Keratinocyte (primary cell): Measurements from ENCODE around the gene NME7. TPM values are rescaled to one million over a fixed set of nuclear protein-coding genes. Genes with fewer than 3 reads are reported as not detected.

Source experiments
- DNase-seq: peaks from one replicate; pipeline ENCODE4 v3.0.0-alpha.2; 2011; ENCODE audit warnings: low read depth, missing footprints, low spot score
- FAIRE-seq: peaks from 2 replicates; lab custom pipeline; 2011; peaks lifted over from hg19 to GRCh38; lab: Jason Lieb, UNC
- H2AFZ ChIP-seq: 2 replicates; pipeline ENCODE4 v1.6.0; 2012; ENCODE audit warnings: low read length, control low read depth, inconsistent platforms; ENCODE audit not compliant: control insufficient read depth
- H3K27ac ChIP-seq: 2 replicates; pipeline ENCODE4 v1.5.1; 2011; ENCODE audit warnings: low read length; ENCODE audit not compliant: control insufficient read depth, insufficient read depth
- H3K27me3 ChIP-seq: 3 replicates; pipeline ENCODE4 v1.6.0; 2011; ENCODE audit warnings: low read length; ENCODE audit not compliant: control insufficient read depth, insufficient read depth; ENCODE audit errors: extremely low read depth
- H3K36me3 ChIP-seq, 2 experiments: 2 replicates in 1 of 2; 3 replicates in 1 of 2; pipeline ENCODE4 v1.5.1; 2011; ENCODE audit warnings: low read length in 2 of 2, mild to moderate bottlenecking in 1 of 2; ENCODE audit not compliant: control insufficient read depth in 2 of 2, insufficient read depth in 2 of 2; ENCODE audit errors: extremely low read depth in 1 of 2
- H3K4me1 ChIP-seq: 3 replicates; pipeline ENCODE4 v1.5.1; 2011; ENCODE audit warnings: low read length; ENCODE audit not compliant: control insufficient read depth, insufficient read depth; ENCODE audit errors: extremely low read depth
- H3K4me2 ChIP-seq: 3 replicates; pipeline ENCODE4 v1.6.0; 2011; ENCODE audit warnings: low read depth, low read length; ENCODE audit not compliant: control insufficient read depth, insufficient read depth; ENCODE audit errors: extremely low read depth
- H3K4me3 ChIP-seq, 3 experiments: fragments of 200-600 bp in 1 of 3; sonication (generic) in 1 of 3; 2 replicates in 2 of 3; 3 replicates in 1 of 3; pipeline ENCODE4 v1.5.1; 2011 to 2016; ENCODE audit warnings: low read length in 3 of 3, mild to moderate bottlenecking in 3 of 3, control low read depth in 2 of 3, inconsistent platforms in 1 of 3, low read depth in 1 of 3, mixed read lengths in 1 of 3, mixed run types in 1 of 3, moderate library complexity in 1 of 3; ENCODE audit not compliant: control insufficient read depth in 2 of 3, insufficient read depth in 2 of 3; ENCODE audit errors: extremely low read depth in 1 of 3
- H3K79me2 ChIP-seq: 2 replicates; pipeline ENCODE4 v1.6.0; 2012; ENCODE audit warnings: low read length; ENCODE audit not compliant: control insufficient read depth, insufficient read depth
- H3K9ac ChIP-seq: 3 replicates; pipeline ENCODE4 v1.6.0; 2011; ENCODE audit warnings: low read length; ENCODE audit not compliant: control insufficient read depth, insufficient read depth; ENCODE audit errors: extremely low read depth
- H3K9me1 ChIP-seq: 3 replicates; pipeline ENCODE4 v1.6.0; 2011; ENCODE audit warnings: low read length; ENCODE audit not compliant: control insufficient read depth, insufficient read depth; ENCODE audit errors: extremely low read depth
- H3K9me3 ChIP-seq: 2 replicates; pipeline ENCODE4 v1.5.1; 2012; ENCODE audit warnings: low read depth, low read length; ENCODE audit not compliant: control insufficient read depth
- H4K20me1 ChIP-seq: 3 replicates; pipeline ENCODE4 v1.6.0; 2011; ENCODE audit warnings: low read length; ENCODE audit not compliant: control insufficient read depth, insufficient read depth; ENCODE audit errors: extremely low read depth
- EZH2 ChIP-seq: IDR thresholded peaks from one replicate; pipeline ENCODE4 v1.6.1; 2012; ENCODE audit warnings: inconsistent platforms, mild to moderate bottlenecking, low read length, moderate library complexity
- dilution Hi-C: fragments of 300-500 bp; cut with MboI; formaldehyde crosslinking; loops from one replicate; pipeline ENCODE4 v1.7.0; 2020; ENCODE audit warnings: low sequenced_read_pairs; ENCODE audit not compliant: extremely low pct_ligation_motif_present
- polyA plus RNA-seq, 5 experiments: library from polyadenylated mRNA; depleted of rRNA in 3 of 5; stranded (reverse) in 3 of 5; stranded (forward) in 1 of 5; unstranded in 1 of 5; fragments of >200 nt; gene quantifications; 1 replicate in 1 of 5; 2 replicates in 3 of 5; 3 replicates in 1 of 5; pipeline versions ENCODE4 v1.2.1 to v1.2.3, GENCODE V29; 2011 to 2012; ENCODE audit warnings: missing spikeins in 2 of 5, low read depth in 1 of 5, low replicate concordance in 1 of 5
- TF ChIP-seq, protein P1 (sequence below), 3 experiments: IDR thresholded peaks in 1 of 3; conservative IDR thresholded peaks in 1 of 3; optimal IDR thresholded peaks in 1 of 3; 2 replicates in 2 of 3; 3 replicates in 1 of 3; pipeline versions ENCODE3 to v1.5.1; 2011; ENCODE audit warnings: low read length in 3 of 3, mild to moderate bottlenecking in 3 of 3, moderate library complexity in 2 of 3, control low read depth in 1 of 3, inconsistent platforms in 1 of 3; ENCODE audit not compliant: insufficient read depth in 2 of 3; ENCODE audit errors: extremely low read depth in 1 of 3

Gene NME7
- polyA plus RNA-seq, 1 donor (not counting 4 experiments of a cell fraction or from before 2014, with no cell fraction given) = 52.9 TPM

DNA sequence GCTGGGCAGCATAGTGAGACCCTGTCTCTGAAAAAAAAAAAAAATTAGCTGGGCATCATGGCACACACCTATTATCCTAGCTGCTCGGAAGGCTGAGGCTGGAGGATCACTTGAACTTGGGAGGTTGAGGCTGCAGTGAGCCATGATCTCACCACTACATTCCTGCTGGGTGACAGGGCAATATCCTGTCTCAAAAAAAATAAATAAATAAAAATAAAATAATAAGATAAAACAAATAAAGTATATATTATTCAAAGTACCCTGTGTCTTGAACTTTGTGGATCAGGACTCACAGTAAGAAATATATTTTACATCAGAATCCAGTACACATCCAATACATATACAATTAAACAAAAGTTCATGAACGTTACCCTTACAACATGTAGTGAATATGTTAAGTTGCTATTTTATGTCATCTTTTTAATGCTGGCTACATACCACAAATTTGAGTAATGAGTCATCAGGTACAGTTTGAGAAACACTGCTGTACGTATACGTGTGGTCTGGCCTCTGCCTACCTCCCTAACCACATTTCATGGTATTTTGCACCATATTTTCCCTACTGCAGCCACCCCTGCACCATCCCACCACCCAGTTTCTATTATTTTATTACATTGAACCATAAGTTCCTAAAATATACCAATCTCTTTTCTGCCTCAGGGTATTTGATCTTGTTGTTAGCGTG lies 4.4 kb downstream of the NME7 start:
- peak overlapping the region; percentile 87 for H3K27ac ChIP-seq
- DNase-seq = peak; percentile 77
- dilution Hi-C loops = no loop called here
- peak; percentile 94 for FAIRE-seq
- H3K9me3 ChIP-seq = no peaks in the 10 kb centered on the region
- peaks cover 35% of the 10 kb centered on the region for H3K4me1 ChIP-seq
- H4K20me1 ChIP-seq = no peaks in the 10 kb centered on the region
- H3K4me3 ChIP-seq = peak overlapping the region in 1 of 3 experiments; percentile 5
- TF ChIP-seq EZH2 = no peak
- TF ChIP-seq, protein P1, sequence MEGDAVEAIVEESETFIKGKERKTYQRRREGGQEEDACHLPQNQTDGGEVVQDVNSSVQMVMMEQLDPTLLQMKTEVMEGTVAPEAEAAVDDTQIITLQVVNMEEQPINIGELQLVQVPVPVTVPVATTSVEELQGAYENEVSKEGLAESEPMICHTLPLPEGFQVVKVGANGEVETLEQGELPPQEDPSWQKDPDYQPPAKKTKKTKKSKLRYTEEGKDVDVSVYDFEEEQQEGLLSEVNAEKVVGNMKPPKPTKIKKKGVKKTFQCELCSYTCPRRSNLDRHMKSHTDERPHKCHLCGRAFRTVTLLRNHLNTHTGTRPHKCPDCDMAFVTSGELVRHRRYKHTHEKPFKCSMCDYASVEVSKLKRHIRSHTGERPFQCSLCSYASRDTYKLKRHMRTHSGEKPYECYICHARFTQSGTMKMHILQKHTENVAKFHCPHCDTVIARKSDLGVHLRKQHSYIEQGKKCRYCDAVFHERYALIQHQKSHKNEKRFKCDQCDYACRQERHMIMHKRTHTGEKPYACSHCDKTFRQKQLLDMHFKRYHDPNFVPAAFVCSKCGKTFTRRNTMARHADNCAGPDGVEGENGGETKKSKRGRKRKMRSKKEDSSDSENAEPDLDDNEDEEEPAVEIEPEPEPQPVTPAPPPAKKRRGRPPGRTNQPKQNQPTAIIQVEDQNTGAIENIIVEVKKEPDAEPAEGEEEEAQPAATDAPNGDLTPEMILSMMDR (optimal IDR thresholded peaks at IDR 0.05 in 1 of 3, IDR thresholded peaks at IDR 0.05 in 1 of 3, conservative IDR thresholded peaks at IDR 0.05 in 1 of 3; ENCODE audit: extremely low read depth in 1 of 3, insufficient read depth in 2 of 3, low read length in 3 of 3) = no peak
- H3K36me3 ChIP-seq = peaks cover 0 to 8% of the 10 kb centered on the region in 2 experiments
- H3K27me3 ChIP-seq = no peaks in the 10 kb centered on the region
- H3K4me2 ChIP-seq = peak overlapping the region; percentile 79
- peak overlapping the region; percentile 39 for H3K9ac ChIP-seq
- peaks cover 41% of the 10 kb centered on the region for H3K79me2 ChIP-seq
- H2AFZ ChIP-seq = peak overlapping the region; percentile 29
- no peaks in the 10 kb centered on the region for H3K9me1 ChIP-seq

DNA sequence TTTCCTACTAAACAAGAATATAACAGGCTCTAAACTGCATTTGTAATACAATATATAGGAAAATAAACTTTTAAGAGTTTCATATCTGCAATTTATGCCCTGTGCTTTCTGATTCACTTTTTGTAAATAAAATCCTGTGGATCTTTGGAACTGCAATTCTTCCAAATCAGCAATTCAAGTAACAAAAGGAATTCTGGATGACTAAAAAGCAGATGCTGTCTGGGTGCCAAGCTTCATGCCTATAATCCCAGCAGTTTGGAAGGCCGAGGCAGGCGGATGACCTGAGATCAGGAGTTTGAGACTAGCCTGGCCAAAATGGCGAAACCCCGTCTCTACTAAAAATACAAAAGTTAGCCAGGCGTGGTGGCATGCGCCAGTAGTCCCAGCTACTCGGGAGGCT lies 6.3 kb downstream of the NME7 start:
- no peaks in the 10 kb centered on the region for H3K9me3 ChIP-seq
- no peak overlapping the region for H3K9ac ChIP-seq
- no peak overlapping the region for H2AFZ ChIP-seq
- H3K4me1 ChIP-seq = peaks cover 35% of the 10 kb centered on the region
- H3K79me2 ChIP-seq = peaks cover 31% of the 10 kb centered on the region
- no peak overlapping the region for H3K4me3 ChIP-seq
- peaks cover 0 to 8% of the 10 kb centered on the region in 2 experiments for H3K36me3 ChIP-seq
- no peak for FAIRE-seq
- no peak overlapping the region for H3K27ac ChIP-seq
- no peak for TF ChIP-seq EZH2
- TF ChIP-seq, protein P1 (optimal IDR thresholded peaks at IDR 0.05 in 1 of 3, IDR thresholded peaks at IDR 0.05 in 1 of 3, conservative IDR thresholded peaks at IDR 0.05 in 1 of 3; ENCODE audit: extremely low read depth in 1 of 3, insufficient read depth in 2 of 3, low read length in 3 of 3) = no peak
- no peak overlapping the region for H3K4me2 ChIP-seq
- H3K27me3 ChIP-seq = no peaks in the 10 kb centered on the region
- dilution Hi-C loops = no loop called here
- no peaks in the 10 kb centered on the region for H4K20me1 ChIP-seq
- no peaks in the 10 kb centered on the region for H3K9me1 ChIP-seq
- DNase-seq = no peak
